Cardiac muscle cell (in vitro differentiated cells and primary cell): Measurements from ENCODE around the gene ZNF10. TPM values are rescaled to one million over a fixed set of nuclear protein-coding genes. Genes with fewer than 3 reads are reported as not detected.

Experiments
- DNase-seq, 2 donors: peaks; one replicate each; pipeline versions ENCODE4 v3.0.0 to v3.0.0-alpha.2; 2010 to 2017; ENCODE audit warnings: low read depth in 1 of 2, low spot score in 1 of 2
- H3K27ac ChIP-seq: fragments of 200-600 bp; sonication (generic); 2 replicates; pipeline ENCODE4 v1.5.1; 2016
- H3K27me3 ChIP-seq: fragments of 200-600 bp; sonication (generic); 2 replicates; pipeline ENCODE4 v1.6.0; 2016; ENCODE audit warnings: control low read depth
- H3K36me3 ChIP-seq: fragments of 200-600 bp; sonication (generic); 2 replicates; pipeline ENCODE4 v1.5.1; 2016; ENCODE audit warnings: control low read depth
- H3K4me1 ChIP-seq: fragments of 200-600 bp; sonication (generic); 2 replicates; pipeline ENCODE4 v1.8.1; 2017; ENCODE audit warnings: low read depth, mild to moderate bottlenecking, mixed run types
- H3K4me3 ChIP-seq: fragments of 200-600 bp; sonication (generic); 2 replicates; pipeline ENCODE4 v1.5.1; 2016; ENCODE audit warnings: mild to moderate bottlenecking
- H3K9me3 ChIP-seq: fragments of 200-600 bp; sonication (generic); 2 replicates; pipeline ENCODE4 v1.5.1; 2017; ENCODE audit warnings: low read depth, mild to moderate bottlenecking, control low read depth
- polyA plus RNA-seq: library from polyadenylated mRNA; unstranded; fragments of >200 nt; fragmentation: Nextera tagmentation; extraction: Ambion mirVana; gene quantifications from 2 replicates; pipeline ENCODE4 v1.2.1, GENCODE V29; 2016
- total RNA-seq: library from RNA; depleted of rRNA; stranded (reverse); fragments of >200 nt; gene quantifications from 2 replicates; pipeline ENCODE4 v1.2.3, GENCODE V29; 2016
- TF ChIP-seq, protein P1 (sequence below): IDR thresholded peaks from 2 replicates; pipeline ENCODE4 v1.5.1; 2012; ENCODE audit warnings: low read depth, mild to moderate bottlenecking, low read length

Gene ZNF10
- total and polyA plus RNA-seq, 2 experiments from 2014 or later, result 7.0 to 9.5 TPM

DNA sequence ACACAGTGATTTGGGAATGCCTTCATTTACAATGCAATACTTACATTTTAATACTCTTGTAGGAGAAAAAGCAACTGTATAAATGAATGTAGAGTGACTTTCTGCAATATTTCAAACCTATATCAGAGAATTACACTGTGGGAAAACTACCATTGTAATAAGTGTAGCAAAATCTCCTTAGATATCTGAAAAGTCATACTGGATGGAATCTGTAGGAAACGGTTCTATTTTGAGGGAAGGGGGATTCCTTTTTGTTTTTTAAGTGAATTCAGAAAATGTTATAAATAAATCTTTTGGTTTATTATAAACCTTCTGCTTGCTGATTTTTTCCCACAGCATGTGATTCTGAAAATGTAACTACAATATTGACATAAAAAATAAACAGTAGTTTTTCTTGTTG, 23.3 kb upstream of the ZNF10 start:
- Histone ChIP-seq H3K4me3 (no peak overlapping the region), H3K36me3 (peaks cover 17% of the 10 kb centered on the region), H3K27me3 (no peaks in the 10 kb centered on the region), H3K27ac (no peak overlapping the region), H3K4me1 (no peaks in the 10 kb centered on the region), H3K9me3 (peaks cover 41% of the 10 kb centered on the region)
- no peak for DNase-seq
- TF ChIP-seq, protein P1, sequence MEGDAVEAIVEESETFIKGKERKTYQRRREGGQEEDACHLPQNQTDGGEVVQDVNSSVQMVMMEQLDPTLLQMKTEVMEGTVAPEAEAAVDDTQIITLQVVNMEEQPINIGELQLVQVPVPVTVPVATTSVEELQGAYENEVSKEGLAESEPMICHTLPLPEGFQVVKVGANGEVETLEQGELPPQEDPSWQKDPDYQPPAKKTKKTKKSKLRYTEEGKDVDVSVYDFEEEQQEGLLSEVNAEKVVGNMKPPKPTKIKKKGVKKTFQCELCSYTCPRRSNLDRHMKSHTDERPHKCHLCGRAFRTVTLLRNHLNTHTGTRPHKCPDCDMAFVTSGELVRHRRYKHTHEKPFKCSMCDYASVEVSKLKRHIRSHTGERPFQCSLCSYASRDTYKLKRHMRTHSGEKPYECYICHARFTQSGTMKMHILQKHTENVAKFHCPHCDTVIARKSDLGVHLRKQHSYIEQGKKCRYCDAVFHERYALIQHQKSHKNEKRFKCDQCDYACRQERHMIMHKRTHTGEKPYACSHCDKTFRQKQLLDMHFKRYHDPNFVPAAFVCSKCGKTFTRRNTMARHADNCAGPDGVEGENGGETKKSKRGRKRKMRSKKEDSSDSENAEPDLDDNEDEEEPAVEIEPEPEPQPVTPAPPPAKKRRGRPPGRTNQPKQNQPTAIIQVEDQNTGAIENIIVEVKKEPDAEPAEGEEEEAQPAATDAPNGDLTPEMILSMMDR, result no peak

DNA sequence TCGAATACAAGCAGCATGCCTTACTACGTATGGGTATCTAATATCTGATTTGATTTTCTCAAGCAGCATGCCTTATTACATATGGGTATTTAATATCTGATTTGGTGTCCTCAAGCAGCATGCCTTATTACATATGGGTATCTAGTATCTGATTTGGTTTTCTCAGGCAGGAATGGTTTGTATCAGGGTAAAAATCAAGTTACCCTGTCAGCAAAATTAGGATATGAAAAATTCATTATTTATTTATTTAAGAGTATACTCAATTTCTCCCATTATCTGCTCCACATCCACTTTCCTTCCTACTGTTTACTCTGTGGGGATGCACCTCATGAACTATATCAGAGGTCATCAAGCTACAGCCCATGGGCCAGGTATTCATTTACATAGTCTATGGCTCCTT, 22.3 kb upstream of the ZNF10 start:
- Histone ChIP-seq H3K27ac (no peak overlapping the region), H3K9me3 (peaks cover 41% of the 10 kb centered on the region), H3K4me1 (no peaks in the 10 kb centered on the region), H3K36me3 (peaks cover 17% of the 10 kb centered on the region), H3K4me3 (no peak overlapping the region), H3K27me3 (no peaks in the 10 kb centered on the region)
- TF ChIP-seq, protein P1, result no peak
- no peak for DNase-seq

DNA sequence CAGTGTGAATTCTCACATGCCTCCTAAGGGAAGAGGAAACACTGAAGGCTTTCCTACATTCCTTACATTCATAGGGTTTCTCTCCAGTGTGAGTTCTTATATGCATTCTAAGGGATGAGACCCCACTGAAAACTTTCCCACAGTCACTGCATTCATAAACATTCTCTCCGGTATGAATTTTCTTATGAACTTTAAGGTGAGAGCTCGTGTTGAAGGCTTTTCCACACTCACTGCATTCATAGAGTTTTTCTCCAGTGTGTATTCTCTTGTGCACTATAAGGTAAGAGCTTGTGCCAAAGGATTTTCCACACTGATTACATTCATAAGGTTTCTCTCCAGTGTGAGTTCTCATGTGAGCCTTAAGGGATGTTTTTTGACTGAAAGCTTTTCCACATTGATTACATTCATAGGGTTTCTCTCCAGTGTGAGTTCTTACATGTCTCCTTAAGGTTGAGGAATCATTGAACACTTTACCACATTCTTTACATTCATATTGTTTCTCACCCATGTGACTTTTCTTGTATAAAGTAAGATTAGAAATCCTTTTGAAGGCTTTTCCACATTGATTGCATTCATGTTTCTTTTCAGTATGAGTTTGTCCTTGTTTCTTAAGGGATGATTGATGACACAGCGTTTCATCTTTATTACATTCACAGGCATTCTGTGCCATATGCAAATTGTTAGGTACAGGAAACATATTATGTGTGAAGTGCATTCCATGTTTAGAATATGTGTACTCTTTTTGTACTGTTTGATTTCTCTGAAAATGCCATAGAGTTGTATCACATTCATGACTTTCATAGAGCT, 9.8 kb upstream of the ZNF10 start:
- Histone ChIP-seq H3K27me3 (no peaks in the 10 kb centered on the region), H3K36me3 (peaks cover 19% of the 10 kb centered on the region), H3K4me1 (no peaks in the 10 kb centered on the region), H3K4me3 (no peak overlapping the region), H3K27ac (no peak overlapping the region), H3K9me3 (peaks cover 21% of the 10 kb centered on the region)
- TF ChIP-seq, protein P1, result no peak
- DNase-seq, result no peak

DNA sequence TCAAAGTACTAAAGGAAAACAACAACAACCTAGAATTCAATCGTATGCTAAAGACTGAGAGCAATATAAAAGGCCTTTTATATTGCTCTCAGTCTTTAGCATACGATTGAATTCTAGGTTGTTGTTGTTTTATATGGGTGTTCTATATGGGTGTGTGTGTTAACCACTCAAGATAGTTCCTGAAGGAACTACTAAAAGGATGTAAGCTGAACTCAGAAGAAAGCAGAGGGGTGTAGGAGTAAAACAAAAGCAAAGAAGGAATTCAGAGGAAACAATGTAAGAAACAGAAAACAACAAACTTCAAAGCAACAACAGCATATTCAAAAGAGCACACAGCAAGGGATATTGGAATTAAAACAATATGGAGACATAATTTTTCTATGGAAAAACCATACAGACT, 5.8 kb upstream of the ZNF10 start:
- no peak for DNase-seq
- Histone ChIP-seq H3K27me3 (no peaks in the 10 kb centered on the region), H3K4me1 (no peaks in the 10 kb centered on the region), H3K4me3 (no peak overlapping the region), H3K27ac (no peak overlapping the region), H3K9me3 (peaks cover 14% of the 10 kb centered on the region), H3K36me3 (peaks cover 17% of the 10 kb centered on the region)
- TF ChIP-seq, protein P1, result no peak

DNA sequence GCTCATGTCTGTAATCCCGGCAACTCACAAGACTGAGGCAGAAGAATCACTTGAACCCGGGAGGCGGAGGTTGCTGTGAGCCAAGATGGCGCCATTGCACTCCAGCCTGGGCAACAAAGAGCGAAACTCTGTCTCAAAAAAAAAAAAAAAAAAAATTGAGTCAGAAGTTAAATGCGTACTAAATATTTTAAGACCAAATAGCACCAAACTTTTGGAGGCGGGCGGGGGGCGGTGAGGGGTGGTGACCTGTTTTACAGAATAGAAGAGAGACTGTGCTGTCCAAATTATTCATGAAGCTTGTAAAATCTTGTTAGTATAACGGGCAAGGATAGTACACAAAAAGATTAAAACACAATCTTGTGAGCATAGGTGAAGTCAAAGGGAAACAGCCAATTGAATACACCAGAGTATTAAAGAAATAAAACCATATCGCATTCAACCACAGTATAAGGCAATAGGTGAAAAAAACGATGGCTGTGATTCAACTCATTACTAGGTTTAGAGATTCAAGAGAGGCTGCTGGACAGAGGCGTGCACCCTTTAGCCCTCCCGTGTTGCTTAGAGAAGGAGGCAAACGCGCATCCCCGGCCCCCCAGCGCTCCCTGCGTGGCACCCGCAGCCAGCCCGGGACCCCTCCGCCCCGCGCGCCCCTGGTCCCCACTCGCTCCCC, 924 bp upstream of the ZNF10 start:
- Histone ChIP-seq H3K36me3 (no peaks in the 10 kb centered on the region), H3K4me3 (peak overlapping the region; percentile 80), H3K9me3 (no peaks in the 10 kb centered on the region), H3K27me3 (no peaks in the 10 kb centered on the region), H3K27ac (peak overlapping the region; percentile 93), H3K4me1 (peaks cover 3% of the 10 kb centered on the region)
- peak; percentile 0 to 49 for DNase-seq
- TF ChIP-seq, protein P1, result no peak
